ENCODE data around the gene CENPV.

CENPV gene

DNA sequence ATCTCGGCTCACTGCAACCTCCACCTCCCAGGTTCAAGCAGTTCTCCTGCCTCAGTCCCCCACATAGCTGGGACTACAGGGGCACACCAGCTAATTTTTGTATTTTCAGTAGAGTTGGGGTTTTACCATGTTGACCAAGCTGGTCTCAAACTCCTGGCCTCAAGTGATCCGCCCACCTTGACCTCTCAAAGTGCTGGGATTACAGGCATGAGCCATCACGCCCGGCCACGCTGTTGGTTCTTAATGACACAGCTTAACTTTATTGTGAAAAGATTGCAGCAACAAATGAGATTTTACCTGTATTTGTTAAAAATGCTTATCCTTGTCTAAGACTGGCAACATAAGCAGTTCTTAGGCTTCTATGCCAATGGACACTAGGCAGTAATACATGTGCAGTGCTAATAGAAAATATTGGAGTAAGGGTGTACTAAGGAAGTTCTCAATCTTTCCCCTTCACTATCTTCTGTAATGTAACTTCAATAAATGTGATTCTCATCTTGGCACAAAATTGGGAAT is 30.6 kb upstream of the CENPV start:
- no peak overlapping the region for H3K4me3 ChIP-seq (ENCODE audit: low read depth, low read length)
- no peak for TF ChIP-seq CTCF (conservative IDR thresholded peaks at IDR 0.05; ENCODE audit: low read depth, low read length)
- no peak for DNase-seq (ENCODE audit: low read depth)

GRCh38 chr17:16383216-16383615 is 29.9 kb upstream of the CENPV start:
- DNase-seq (ENCODE audit: low read depth), result no peak
- no peak overlapping the region for H3K4me3 ChIP-seq (ENCODE audit: low read depth, low read length)
- TF ChIP-seq CTCF (conservative IDR thresholded peaks at IDR 0.05; ENCODE audit: low read depth, low read length), result no peak

GRCh38 chr17:16381496-16381820 is 28.2 kb upstream of the CENPV start:
- TF ChIP-seq CTCF (conservative IDR thresholded peaks at IDR 0.05; ENCODE audit: low read depth, low read length), result no peak
- peak overlapping the region; percentile 90 for H3K4me3 ChIP-seq (ENCODE audit: low read depth, low read length)
- no peak for DNase-seq (ENCODE audit: low read depth)

- peak; percentile 99 for DNase-seq (ENCODE audit: low read depth)
- no peak for TF ChIP-seq CTCF (conservative IDR thresholded peaks at IDR 0.05; ENCODE audit: low read depth, low read length)
- peak within 1 kb of the TSS; percentile 90 for H3K4me3 ChIP-seq (ENCODE audit: low read depth, low read length)
Observed at GRCh38 chr17:16380640-16381495, 27.6 kb upstream of the CENPV start, which contains the start of gene UBB. TSS of gene UBB (plus strand) at chr17:16381091. CDS start at chr17:16381908, 817 bp downstream.

DNA sequence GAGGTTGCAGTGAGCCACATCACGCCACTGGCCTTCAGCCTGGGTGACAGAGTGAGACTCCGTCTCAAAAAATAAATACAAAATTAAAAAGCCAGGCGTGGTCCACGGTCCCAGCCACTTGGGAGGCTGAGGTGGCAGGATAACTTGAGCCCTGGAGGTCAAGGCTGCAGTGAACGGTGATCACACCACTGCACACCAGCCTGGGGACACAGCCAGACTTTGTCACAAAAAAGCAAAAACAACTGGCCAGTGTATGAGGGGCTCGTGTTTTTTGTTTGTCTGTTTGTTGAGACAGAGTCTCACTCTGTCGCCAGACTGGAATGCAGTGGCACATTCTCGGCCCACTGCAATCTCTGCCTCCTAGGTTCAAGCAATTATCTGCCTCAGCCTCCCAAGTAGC is 26.4 kb upstream of the CENPV start:
- no peak for TF ChIP-seq CTCF (conservative IDR thresholded peaks at IDR 0.05; ENCODE audit: low read depth, low read length)
- H3K4me3 ChIP-seq (ENCODE audit: low read depth, low read length), result no peak overlapping the region
- no peak for DNase-seq (ENCODE audit: low read depth)

DNA sequence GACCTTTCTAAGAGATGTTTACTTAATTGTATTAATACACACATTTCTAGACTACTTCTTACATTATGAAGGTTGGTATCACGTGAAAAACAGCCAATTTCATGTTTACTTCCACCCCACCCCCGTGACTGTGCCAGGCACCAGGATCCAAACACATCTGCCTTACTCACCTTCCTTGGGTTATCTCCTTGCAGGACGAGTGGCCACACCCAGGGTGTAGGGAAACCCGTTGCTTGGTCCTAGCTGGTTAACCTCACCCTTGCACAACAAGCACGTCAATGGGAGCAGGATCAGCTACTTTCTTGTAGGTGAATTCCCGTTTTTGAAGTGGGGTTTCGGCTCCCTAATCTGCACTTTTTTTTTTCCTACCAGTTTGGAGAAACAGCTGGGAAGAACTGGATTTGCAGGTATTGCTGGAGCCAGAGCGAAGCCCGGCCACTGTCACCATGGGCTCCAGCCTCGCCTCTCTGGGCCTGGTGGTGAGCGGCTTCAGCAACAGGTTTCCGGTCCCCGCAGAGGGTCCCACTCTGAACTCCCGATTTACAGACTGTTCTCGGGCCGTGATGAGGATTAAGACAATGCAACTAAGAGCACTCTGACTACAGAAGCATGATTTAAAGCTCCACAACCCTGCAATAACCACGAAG is 25.5 kb upstream of the CENPV start:
- no peak overlapping the region for H3K4me3 ChIP-seq (ENCODE audit: low read depth, low read length)
- DNase-seq (ENCODE audit: low read depth), result no peak
- TF ChIP-seq CTCF (conservative IDR thresholded peaks at IDR 0.05; ENCODE audit: low read depth, low read length), result no peak
